HepG2 (cell line): ENCODE results near the gene ASB8. TPM values are rescaled to one million over a fixed set of nuclear protein-coding genes. Genes with fewer than 3 reads are reported as not detected.
A peak's percentile ranks its signal among the peaks of the same experiment; 100 is the strongest.

Source experiments
- ASH2L ChIP-seq: fragments of 300-600, 200-600 bp; sonication (generic); IDR thresholded peaks from 2 replicates; pipeline ENCODE4 v1.7.0; 2017; ENCODE audit warnings: low read depth, mild to moderate bottlenecking, moderate library complexity, mixed read lengths, low read length; ENCODE audit not compliant: insufficient read length
- DRAP1 ChIP-seq: IDR thresholded peaks from 2 replicates; pipeline ENCODE4 v1.6.1; 2016; ENCODE audit warnings: missing genetic modification reagents, missing compliant biosample characterization
- EP300 ChIP-seq, 3 experiments: sonication (generic) in 1 of 3; formaldehyde crosslinking in 1 of 3; IDR thresholded peaks; 2 replicates each; pipeline versions ENCODE4 v1.5.1 to v1.6.1; 2011 to 2020; ENCODE audit warnings: low read depth in 2 of 3, low read length in 2 of 3, borderline replicate concordance in 1 of 3, improper control_type of control experiment in 1 of 3, mild to moderate bottlenecking in 1 of 3, missing genetic modification reagents in 1 of 3, moderate library complexity in 1 of 3
- FOXK2 ChIP-seq: fragments of 450-650 bp; IDR thresholded peaks from 2 replicates; pipeline ENCODE4 v1.6.1; 2016
- HNF1A ChIP-seq, 2 experiments: sonication (generic) in 1 of 2; formaldehyde crosslinking in 1 of 2; IDR thresholded peaks; 2 replicates each; pipeline versions ENCODE4 v1.4.0 to v1.6.1; 2016 to 2020; ENCODE audit warnings: borderline replicate concordance in 1 of 2, low read depth in 1 of 2, mild to moderate bottlenecking in 1 of 2, missing genetic modification reagents in 1 of 2
- HNRNPK ChIP-seq: fragments of 200-400 bp; formaldehyde crosslinking; IDR thresholded peaks from 2 replicates; pipeline ENCODE4 v1.6.1; 2018; ENCODE audit warnings: low read length, low read depth, moderate library complexity, mild to moderate bottlenecking; ENCODE audit not compliant: poor library complexity, severe bottlenecking
- MBNL3 ChIP-seq: fragments of 250-450 bp; sonication (Bioruptor Pico); conservative IDR thresholded peaks from 2 replicates; pipeline ENCODE4 v1.8.0; 2022; ENCODE audit warnings: mild to moderate bottlenecking, inconsistent platforms
- MYC ChIP-seq: sonication (generic); formaldehyde crosslinking; IDR thresholded peaks from 2 replicates; pipeline ENCODE4 v1.9.0; 2021; ENCODE audit warnings: missing genetic modification reagents, borderline replicate concordance
- SP4 ChIP-seq: sonication (generic); formaldehyde crosslinking; IDR thresholded peaks from 2 replicates; pipeline ENCODE4 v1.8.1; 2023; ENCODE audit warnings: mild to moderate bottlenecking, missing genetic modification reagents
- SPEN ChIP-seq: sonication (generic); formaldehyde crosslinking; IDR thresholded peaks from 2 replicates; pipeline ENCODE4 v1.5.1; 2020; ENCODE audit warnings: low read depth, mild to moderate bottlenecking, missing genetic modification reagents
- TBX2 ChIP-seq: sonication (generic); formaldehyde crosslinking; IDR thresholded peaks from 2 replicates; pipeline ENCODE4 v1.5.0; 2020; ENCODE audit warnings: missing genetic modification reagents, mild to moderate bottlenecking, borderline replicate concordance
- ZBTB2 ChIP-seq: sonication (generic); formaldehyde crosslinking; IDR thresholded peaks from 2 replicates; pipeline ENCODE4 v1.8.0; 2022; ENCODE audit warnings: low read depth, missing genetic modification reagents
- ZFP37 ChIP-seq: sonication (generic); formaldehyde crosslinking; IDR thresholded peaks from 2 replicates; pipeline ENCODE4 v1.4.0; 2020; ENCODE audit warnings: missing genetic modification reagents, borderline replicate concordance
- ZNF121 ChIP-seq: sonication (generic); formaldehyde crosslinking; IDR thresholded peaks from 2 replicates; pipeline ENCODE4 v1.5.0; 2020; ENCODE audit warnings: mild to moderate bottlenecking, missing genetic modification reagents
- ZNF207 ChIP-seq: fragments of 450-650 bp; IDR thresholded peaks from 2 replicates; pipeline ENCODE4 v1.6.1; 2016; ENCODE audit warnings: antibody characterized with exemption, borderline replicate concordance
- ZNF354B ChIP-seq: sonication (generic); formaldehyde crosslinking; IDR thresholded peaks from 2 replicates; pipeline ENCODE4 v1.8.0; 2022; ENCODE audit warnings: mild to moderate bottlenecking, missing genetic modification reagents
- ZNF430 ChIP-seq: sonication (generic); formaldehyde crosslinking; IDR thresholded peaks from 2 replicates; pipeline ENCODE4 v1.9.0; 2021; ENCODE audit warnings: mild to moderate bottlenecking, missing genetic modification reagents
- ZNF503 ChIP-seq: sonication (generic); formaldehyde crosslinking; IDR thresholded peaks from 2 replicates; pipeline ENCODE4 v1.4.0; 2020; ENCODE audit warnings: missing genetic modification reagents
- ZNF510 ChIP-seq: sonication (generic); formaldehyde crosslinking; IDR thresholded peaks from 2 replicates; pipeline ENCODE4 v1.4.0; 2020; ENCODE audit warnings: low read depth, mild to moderate bottlenecking, missing genetic modification reagents
- polyA plus RNA-seq, 8 experiments: library from polyadenylated mRNA; depleted of rRNA in 3 of 8; stranded (reverse) in 7 of 8; unstranded in 1 of 8; fragments of >200 nt; fragmentation: Illumina TruSeq in 4 of 8; extraction: Trizol in 4 of 8; gene quantifications; 2 replicates each; pipeline versions ENCODE4 v1.2.1 to v1.2.3, GENCODE V29; 2011 to 2016; ENCODE audit warnings: low read depth in 4 of 8, missing spikeins in 1 of 8, mixed read lengths in 1 of 8; ENCODE audit not compliant: insufficient read depth in 1 of 8
- total RNA-seq, 5 experiments: library from RNA; depleted of rRNA; stranded (reverse); fragments of >200 nt; fragmentation: Illumina TruSeq; extraction: Trizol; gene quantifications; 2 replicates each; pipeline ENCODE4 v1.2.3, GENCODE V29; 2016; ENCODE audit warnings: low read depth in 1 of 5

Gene ASB8
- total and polyA plus RNA-seq, 2 of the 13 experiments (the other 11 are each of a cell fraction or from before 2014, with no cell fraction given): 14.0 to 15.5 TPM

GRCh38 chr12:48105867-48106680 is 51.2 kb downstream of the ASB8 start, which contains the start of gene SENP1 (continued):
- TF ChIP-seq FOXK2 (no peak), ASH2L (peak; percentile 98), ZFP37 (CRISPR knock-in tag) (no peak), MBNL3 (CRISPR knock-in tag) (no peak), MYC (CRISPR knock-in tag) (peak; percentile 84; the same call in 1 of the 2 replicates), SPEN (peak; percentile 90), HNF1A (IDR thresholded peaks at IDR 0.05; ENCODE audit: low read depth) (no peak), HNF1A (CRISPR knock-in tag; IDR thresholded peaks at IDR 0.05; ENCODE audit: borderline replicate concordance) (peak; percentile 36; the same call in 1 of the 2 replicates), ZNF354B (CRISPR knock-in tag) (peak; percentile 25; the same call in 1 of the 2 replicates), ZNF503 (CRISPR knock-in tag) (peak; percentile 68; the same call in 1 of the 2 replicates), EP300 (IDR thresholded peaks at IDR 0.05; ENCODE audit: low read depth in 2 of 2, low read length in 2 of 2) (0 out of 4 replicates have a peak, but pooled peaks of 1 of the 2 experiments have one; percentile 19), EP300 (CRISPR knock-in tag; IDR thresholded peaks at IDR 0.05; ENCODE audit: borderline replicate concordance) (no peak), SP4 (CRISPR knock-in tag) (peak; percentile 67), ZBTB2 (peak; percentile 99), ZNF121 (0 out of 2 replicates have a peak, but pooled peaks have one; percentile 22), HNRNPK (peak; percentile 96), ZNF430 (CRISPR knock-in tag) (peak; percentile 90; the same call in 1 of the 2 replicates), ZNF510 (CRISPR knock-in tag) (peak; percentile 68; the same call in 1 of the 2 replicates), TBX2 (CRISPR knock-in tag) (peak; percentile 45; the same call in 1 of the 2 replicates), DRAP1 (CRISPR knock-in tag) (0 out of 2 replicates have a peak, but pooled peaks have one; percentile 37), ZNF207 (no peak)
